Lower lobe of right lung (tissue), 2 donors: ENCODE results near the gene CCL25. TPM values are rescaled to one million over a fixed set of nuclear protein-coding genes. Genes with fewer than 3 reads are reported as not detected.

ENCODE experiments used
- ATAC-seq, 2 donors: fragments of 200-7000 bp; cut with Tn5 transposase; one replicate each; pipeline ENCODE4 v1.9.1; 2020 to 2022; ENCODE audit warnings: mild to moderate bottlenecking in 2 of 2, moderate library complexity in 2 of 2
- DNase-seq: peaks from one replicate; pipeline ENCODE4 v3.0.0-alpha.2; 2020
- H3K27ac ChIP-seq: fragments of 200-600 bp; one replicate; pipeline ENCODE4 v1.8.0; 2022
- H3K27me3 ChIP-seq: fragments of 200-600 bp; one replicate; pipeline ENCODE4 v1.8.0; 2022; ENCODE audit warnings: low read depth
- H3K36me3 ChIP-seq: fragments of 200-600 bp; one replicate; pipeline ENCODE4 v1.8.0; 2022; ENCODE audit warnings: mild to moderate bottlenecking
- H3K4me1 ChIP-seq: fragments of 200-600 bp; one replicate; pipeline ENCODE4 v1.8.0; 2022
- H3K4me3 ChIP-seq: fragments of 200-600 bp; one replicate; pipeline ENCODE4 v1.8.0; 2022; ENCODE audit warnings: mild to moderate bottlenecking
- H3K9me3 ChIP-seq: fragments of 200-600 bp; one replicate; pipeline ENCODE4 v1.8.0; 2022
- intact Hi-C: fragments of 100-400 bp; cut with DNase I; formaldehyde crosslinking; loops from one replicate; pipeline ENCODE4 v1.11.0; 2022
- total RNA-seq: library from RNA; stranded (reverse); fragmentation: NEBNext Ultra II Directional; extraction: Animal tissue kit (Norgen Biotek cat#: 25700); gene quantifications from one replicate; pipeline ENCODE4 v1.2.1, GENCODE V29; 2021
- TF ChIP-seq, protein P1 (sequence below): fragments of 200-600 bp; IDR thresholded peaks from one replicate; pipeline ENCODE4 v1.8.0; 2022; ENCODE audit warnings: antibody characterized with exemption, mild to moderate bottlenecking
- donor health status: DM: no; HTN: yes; CAD: no; lungs with severe emphysema.

The CCL25 gene
- total RNA-seq, 1 donor from 2014 or later = not detected

DNA sequence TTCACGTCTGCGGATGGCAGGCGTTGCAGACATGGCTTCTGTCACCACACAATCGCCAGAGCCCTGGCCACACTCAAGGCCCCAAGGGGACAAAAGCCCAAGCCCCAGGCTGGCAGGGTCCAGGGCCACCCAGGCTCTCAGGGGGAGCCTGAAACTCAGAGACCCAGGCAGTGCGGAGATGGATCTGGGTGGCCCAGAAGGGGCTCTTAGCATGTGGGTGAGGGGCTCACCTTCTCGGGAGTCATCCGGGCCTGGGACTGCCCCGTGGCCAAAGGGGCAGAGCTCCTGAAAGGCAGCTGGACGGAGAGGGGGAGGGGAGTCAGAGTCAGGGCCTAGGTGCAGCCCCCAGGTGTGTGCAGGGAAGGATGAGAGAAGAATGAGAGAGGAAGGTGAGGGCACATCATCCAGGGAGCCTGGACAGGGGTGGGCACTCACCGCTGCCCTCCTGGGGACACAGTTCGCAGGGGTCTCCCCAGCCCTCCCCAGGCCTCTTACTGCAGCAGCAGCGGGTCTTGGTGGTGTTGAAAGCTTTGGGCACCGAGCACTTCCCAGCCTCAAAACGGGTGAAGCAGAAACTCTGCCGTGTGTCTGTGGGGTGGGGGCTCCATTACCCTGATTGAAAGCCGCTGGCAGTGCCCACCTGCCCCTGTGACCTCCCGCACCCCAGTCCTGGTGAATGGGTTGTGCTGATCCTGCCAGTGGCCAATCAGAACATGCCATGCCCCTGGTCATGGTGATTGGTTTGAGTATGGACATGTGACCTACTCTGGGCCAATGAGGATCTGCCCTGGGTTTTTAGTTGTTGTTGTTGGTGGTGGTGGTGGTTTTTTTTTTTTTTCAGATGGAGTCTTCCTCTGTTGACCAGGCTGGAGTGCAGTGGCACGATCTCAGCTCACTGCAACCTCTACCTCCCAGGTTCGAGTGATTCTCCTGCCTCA is 37.4 kb downstream of the CCL25 start:
- TF ChIP-seq, protein P1, sequence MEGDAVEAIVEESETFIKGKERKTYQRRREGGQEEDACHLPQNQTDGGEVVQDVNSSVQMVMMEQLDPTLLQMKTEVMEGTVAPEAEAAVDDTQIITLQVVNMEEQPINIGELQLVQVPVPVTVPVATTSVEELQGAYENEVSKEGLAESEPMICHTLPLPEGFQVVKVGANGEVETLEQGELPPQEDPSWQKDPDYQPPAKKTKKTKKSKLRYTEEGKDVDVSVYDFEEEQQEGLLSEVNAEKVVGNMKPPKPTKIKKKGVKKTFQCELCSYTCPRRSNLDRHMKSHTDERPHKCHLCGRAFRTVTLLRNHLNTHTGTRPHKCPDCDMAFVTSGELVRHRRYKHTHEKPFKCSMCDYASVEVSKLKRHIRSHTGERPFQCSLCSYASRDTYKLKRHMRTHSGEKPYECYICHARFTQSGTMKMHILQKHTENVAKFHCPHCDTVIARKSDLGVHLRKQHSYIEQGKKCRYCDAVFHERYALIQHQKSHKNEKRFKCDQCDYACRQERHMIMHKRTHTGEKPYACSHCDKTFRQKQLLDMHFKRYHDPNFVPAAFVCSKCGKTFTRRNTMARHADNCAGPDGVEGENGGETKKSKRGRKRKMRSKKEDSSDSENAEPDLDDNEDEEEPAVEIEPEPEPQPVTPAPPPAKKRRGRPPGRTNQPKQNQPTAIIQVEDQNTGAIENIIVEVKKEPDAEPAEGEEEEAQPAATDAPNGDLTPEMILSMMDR = no peak
- Histone ChIP-seq H3K36me3 (no peaks in the 10 kb centered on the region), H3K9me3 (peaks cover 7% of the 10 kb centered on the region), H3K27me3 (no peaks in the 10 kb centered on the region), H3K4me3 (no peak overlapping the region), H3K4me1 (no peaks in the 10 kb centered on the region), H3K27ac (no peak overlapping the region)
- DNase-seq (no peak), ATAC-seq (no peak)
- intact Hi-C loops = no loop called here

DNA sequence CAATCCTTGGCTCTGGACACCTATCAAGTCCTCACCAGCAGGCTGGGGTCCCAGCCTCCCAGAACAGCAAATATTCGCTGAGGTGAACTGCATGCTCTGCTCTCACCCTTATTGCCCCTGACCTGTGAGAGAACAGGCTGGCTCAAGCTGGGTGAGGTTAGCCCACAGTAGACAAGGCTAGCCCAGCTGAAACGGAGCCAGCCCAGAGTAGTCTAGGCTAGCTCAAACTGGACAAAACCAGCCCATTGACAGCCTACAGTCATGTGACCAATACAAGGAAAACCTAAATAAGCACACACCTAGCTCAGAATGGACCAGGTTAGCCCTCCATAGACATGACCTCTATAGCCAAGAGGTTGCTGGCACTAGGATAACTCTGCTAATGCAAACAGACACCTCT is 38.4 kb downstream of the CCL25 start:
- TF ChIP-seq, protein P1 = no peak
- ATAC-seq (no peak), DNase-seq (no peak)
- H3K4me3 ChIP-seq = no peak overlapping the region
- H3K27ac ChIP-seq = no peak overlapping the region
- H3K9me3 ChIP-seq = peaks cover 17% of the 10 kb centered on the region
- H3K4me1 ChIP-seq = no peaks in the 10 kb centered on the region
- intact Hi-C loops = no loop called here
- H3K36me3 ChIP-seq = no peaks in the 10 kb centered on the region
- H3K27me3 ChIP-seq = no peaks in the 10 kb centered on the region

DNA sequence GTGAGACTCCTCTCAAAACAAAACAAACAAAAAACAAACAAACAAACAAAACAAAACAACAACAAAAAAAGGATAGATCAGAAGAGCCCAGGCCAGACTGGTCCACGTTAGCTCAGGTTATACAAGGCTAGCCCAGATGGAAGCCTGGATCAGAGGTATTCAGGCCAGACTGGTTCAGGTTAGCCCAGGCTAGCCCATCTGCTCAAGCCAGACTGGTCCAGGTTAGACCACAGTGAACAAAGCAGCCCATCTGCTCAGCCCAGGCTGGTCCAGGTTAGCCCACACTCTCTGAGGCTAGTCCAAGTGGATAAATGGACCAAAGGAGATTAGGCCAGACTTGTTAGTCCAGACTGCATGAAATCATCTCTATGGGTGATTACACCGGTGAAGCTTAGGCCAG is 41.2 kb downstream of the CCL25 start:
- Histone ChIP-seq H3K4me3 (no peak overlapping the region), H3K27ac (no peak overlapping the region), H3K4me1 (no peaks in the 10 kb centered on the region), H3K27me3 (no peaks in the 10 kb centered on the region), H3K36me3 (no peaks in the 10 kb centered on the region), H3K9me3 (peaks cover 30% of the 10 kb centered on the region)
- ATAC-seq (no peak), DNase-seq (peak; percentile 3)
- TF ChIP-seq, protein P1 = no peak
- intact Hi-C loops = no loop called here

DNA sequence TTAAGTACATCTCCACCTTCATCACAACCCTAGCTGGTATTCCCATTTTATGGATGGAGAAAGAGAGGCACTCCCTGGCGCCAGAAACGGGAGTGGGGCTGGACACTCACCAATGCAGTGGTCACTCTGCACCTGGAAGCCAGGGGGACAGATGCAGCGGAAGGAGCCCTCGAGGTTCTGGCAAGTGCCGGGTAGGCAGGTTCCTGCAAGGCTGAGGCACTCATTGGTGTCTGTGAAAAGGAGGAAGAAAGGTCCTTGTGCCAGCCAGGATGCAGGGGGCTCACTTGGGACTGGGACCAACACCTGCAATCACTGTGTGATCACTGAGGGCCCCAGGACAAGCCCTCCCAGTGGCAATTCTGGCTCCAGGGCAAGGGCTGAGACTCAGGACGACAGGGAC is 41.8 kb downstream of the CCL25 start:
- no peak overlapping the region for H3K4me3 ChIP-seq
- H3K36me3 ChIP-seq = no peaks in the 10 kb centered on the region
- ATAC-seq = no peak
- H3K9me3 ChIP-seq = peaks cover 30% of the 10 kb centered on the region
- no peaks in the 10 kb centered on the region for H3K27me3 ChIP-seq
- peak; percentile 19 for DNase-seq
- H3K27ac ChIP-seq = no peak overlapping the region
- H3K4me1 ChIP-seq = no peaks in the 10 kb centered on the region
- intact Hi-C loops = no loop called here
- TF ChIP-seq, protein P1 = no peak

DNA sequence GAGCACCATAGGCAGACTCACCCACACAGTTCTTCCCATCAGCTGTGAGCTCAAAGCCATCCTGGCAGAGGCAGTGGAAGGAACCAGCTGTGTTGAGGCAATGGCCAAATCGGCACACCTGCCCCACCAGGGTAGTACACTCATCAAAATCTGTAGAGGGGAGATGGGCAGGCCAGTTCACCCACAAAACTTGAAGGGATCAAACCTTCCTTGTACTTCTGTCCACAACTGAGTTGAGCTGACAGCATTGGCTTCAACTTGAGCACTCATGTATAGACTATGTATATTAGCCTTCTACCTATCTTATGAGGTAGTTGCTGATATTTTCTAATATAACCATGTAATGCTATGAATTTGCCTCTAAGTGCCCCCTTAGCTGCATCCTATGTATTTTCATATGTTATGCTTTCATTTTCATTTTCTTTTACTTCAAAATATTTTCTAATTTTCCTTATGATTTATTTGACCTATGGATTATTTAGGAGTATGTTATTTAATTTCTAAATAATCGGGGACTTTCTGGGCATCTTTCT is 42.9 kb downstream of the CCL25 start:
- no peaks in the 10 kb centered on the region for H3K4me1 ChIP-seq
- TF ChIP-seq, protein P1 = no peak
- H3K27ac ChIP-seq = no peak overlapping the region
- intact Hi-C loops = no loop called here
- no peak overlapping the region for H3K4me3 ChIP-seq
- H3K36me3 ChIP-seq = no peaks in the 10 kb centered on the region
- peaks cover 30% of the 10 kb centered on the region for H3K9me3 ChIP-seq
- no peak for DNase-seq
- no peaks in the 10 kb centered on the region for H3K27me3 ChIP-seq
- ATAC-seq = no peak
